Measurements from ENCODE around the gene CORO2A. TPM values are rescaled to one million over a fixed set of nuclear protein-coding genes. Genes with fewer than 3 reads are reported as not detected.
"Not testable (repeated sequence)": the region's sequence is repeated elsewhere in the genome, so short reads cannot be mapped to it uniquely, and the experiment has no call there.

Gene CORO2A
- total and polyA plus RNA-seq, 8 donors = 8.1 to 20.4 (median 9.3) TPM

DNA sequence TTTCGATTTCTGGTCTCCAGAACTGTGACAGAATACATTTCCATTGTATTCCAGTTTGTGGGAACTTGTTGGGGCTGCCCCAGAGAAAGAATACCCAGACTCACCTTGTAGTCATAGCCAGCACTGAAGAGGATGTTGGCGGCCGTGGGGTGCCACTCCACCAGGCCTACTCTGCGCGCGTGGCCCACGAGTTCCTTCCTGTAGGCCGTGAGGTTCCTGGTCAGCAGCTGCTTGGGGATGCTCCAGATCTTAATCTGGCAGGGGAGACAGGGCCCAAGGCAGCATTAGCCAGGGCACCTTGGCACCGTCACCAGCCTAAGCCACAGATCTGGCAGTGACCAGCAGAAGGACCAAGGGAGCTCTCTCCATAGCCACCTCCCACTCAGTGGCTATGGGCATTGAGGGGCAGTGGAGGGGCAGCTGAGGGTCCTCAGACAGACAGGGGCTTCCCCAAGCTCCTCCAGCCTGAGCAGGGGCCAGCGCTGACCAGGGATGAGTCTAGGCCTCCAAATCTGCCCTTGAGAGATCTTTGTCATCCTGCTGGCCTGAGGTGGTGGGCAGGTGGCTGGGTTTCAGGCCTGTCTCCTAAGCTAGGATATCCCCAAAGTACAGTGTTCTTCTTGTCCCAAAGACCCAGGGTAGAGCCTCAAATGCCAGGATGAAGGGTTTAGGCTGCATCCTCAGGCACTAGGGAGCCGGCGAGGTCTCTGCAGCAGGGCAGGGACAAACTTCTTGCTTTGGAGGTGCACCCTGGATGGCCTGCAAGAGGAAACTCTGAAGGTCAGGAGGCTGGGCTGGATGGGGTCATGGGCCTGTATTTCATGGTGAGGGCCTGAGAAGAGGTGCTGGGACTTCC lies 57.5 kb downstream of the CORO2A start:
- Histone ChIP-seq H3K9me3 (no peaks in the 10 kb centered on the region), H3K4me3 (no peak overlapping the region), H3K36me3 (peaks cover 0 to 45% of the 10 kb centered on the region in 2 donors), H3K27me3 (no peaks in the 10 kb centered on the region), H3K4me1 (peaks cover 3 to 7% of the 10 kb centered on the region in 2 donors), H3K27ac (no peak overlapping the region)
- no peak for TF ChIP-seq CTCF (IDR thresholded peaks at IDR 0.05)
- DNase-seq (no peak), ATAC-seq (no peak)
- intact Hi-C loops (cut with DNase I) = no loop called here

DNA sequence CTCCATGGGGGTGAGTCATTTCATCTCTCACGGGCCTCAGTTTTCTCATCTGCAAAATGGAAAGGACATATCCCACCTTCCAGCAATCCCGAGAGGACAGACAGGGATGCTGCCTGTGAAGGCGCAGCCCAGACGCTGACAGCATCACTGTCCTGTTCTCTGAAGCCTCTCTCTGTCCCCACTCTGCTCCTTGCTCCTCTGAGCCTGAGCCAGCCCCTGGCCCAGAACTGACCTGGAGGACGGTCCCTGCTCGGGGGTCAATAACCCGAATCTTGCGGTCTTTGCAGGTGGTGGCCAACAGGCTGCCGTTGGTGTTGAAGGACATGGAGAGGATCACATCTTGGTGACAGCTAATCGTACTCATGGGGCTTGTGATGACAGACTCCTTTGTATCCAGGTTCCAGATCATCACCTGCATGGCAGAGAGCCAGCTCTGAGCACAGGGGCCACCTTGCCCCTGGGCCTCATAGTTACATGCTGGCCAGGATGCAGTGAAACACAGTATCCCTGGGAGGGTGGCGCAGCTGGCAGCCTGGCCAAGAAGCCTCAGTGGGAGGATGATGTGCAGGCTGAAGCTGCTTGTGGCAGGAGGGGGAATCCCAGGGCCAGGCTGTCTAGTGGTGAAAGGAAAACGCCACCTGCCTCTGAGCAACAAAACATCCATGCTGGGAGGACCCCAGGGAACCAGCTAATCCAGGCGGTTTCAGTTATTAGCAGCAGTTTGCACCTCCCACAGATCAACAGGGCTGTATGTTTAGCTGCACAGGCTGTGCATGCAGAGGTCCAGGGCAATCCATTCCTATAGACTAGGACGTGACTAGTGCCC lies 59.4 kb downstream of the CORO2A start:
- ATAC-seq (no peak), DNase-seq (no peak)
- Histone ChIP-seq H3K4me3 (no peak overlapping the region), H3K27ac (no peak overlapping the region), H3K4me1 (peaks cover 3 to 19% of the 10 kb centered on the region in 2 donors), H3K27me3 (no peaks in the 10 kb centered on the region), H3K9me3 (no peaks in the 10 kb centered on the region), H3K36me3 (peaks cover 0 to 55% of the 10 kb centered on the region in 2 donors)
- no peak for TF ChIP-seq CTCF (IDR thresholded peaks at IDR 0.05)
- intact Hi-C loops (cut with DNase I) = no loop called here

GRCh38 chr9:98132158-98132557 lies 60.3 kb downstream of the CORO2A start:
- H3K27ac ChIP-seq = no peak overlapping the region
- H3K27me3 ChIP-seq = no peaks in the 10 kb centered on the region
- no peak for DNase-seq
- intact Hi-C loops (cut with DNase I) = no loop called here
- H3K36me3 ChIP-seq = peaks cover 0 to 59% of the 10 kb centered on the region in 2 donors
- no peaks in the 10 kb centered on the region for H3K9me3 ChIP-seq
- H3K4me1 ChIP-seq = peaks cover 0 to 21% of the 10 kb centered on the region in 2 donors
- no peak for ATAC-seq
- no peak for TF ChIP-seq CTCF (IDR thresholded peaks at IDR 0.05)
- no peak overlapping the region for H3K4me3 ChIP-seq

GRCh38 chr9:98130576-98131228 lies 61.7 kb downstream of the CORO2A start:
- Histone ChIP-seq H3K27ac (peak overlapping the region in 1 of 2 donors; percentile 73), H3K4me3 (no peak overlapping the region), H3K4me1 (peaks cover 0 to 21% of the 10 kb centered on the region in 2 donors), H3K27me3 (no peaks in the 10 kb centered on the region), H3K36me3 (peaks cover 0 to 73% of the 10 kb centered on the region in 2 donors), H3K9me3 (no peaks in the 10 kb centered on the region)
- intact Hi-C loops (cut with DNase I) = no loop called here
- no peak for ATAC-seq
- no peak for DNase-seq
- TF ChIP-seq CTCF (IDR thresholded peaks at IDR 0.05) = no peak

DNA sequence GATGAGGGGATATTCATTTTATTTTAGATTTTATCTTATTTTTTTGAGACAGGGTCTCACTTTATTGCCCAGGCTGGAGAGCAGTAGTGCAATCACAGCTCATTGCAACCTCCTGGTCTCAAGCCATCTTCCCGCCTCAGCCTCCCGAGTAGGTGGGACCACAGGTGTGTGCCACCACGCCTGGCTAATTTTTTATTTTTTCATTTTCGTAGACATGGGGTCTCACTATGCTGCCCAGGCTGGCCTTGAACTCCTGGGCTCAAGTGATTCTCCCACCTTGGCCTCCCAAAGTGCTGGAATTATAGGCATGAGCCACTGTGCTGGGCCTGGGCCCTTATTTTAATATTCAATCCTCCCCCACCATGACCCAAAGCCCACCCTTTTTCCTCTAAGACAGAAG lies 62.4 kb downstream of the CORO2A start:
- DNase-seq; ATAC-seq; H3K27me3 ChIP-seq; intact Hi-C loops (cut with DNase I); H3K4me3 ChIP-seq; H3K9me3 ChIP-seq: not testable (repeated sequence)
- Histone ChIP-seq H3K4me1 (peaks cover 0 to 21% of the 10 kb centered on the region in 2 donors), H3K36me3 (peaks cover 0 to 75% of the 10 kb centered on the region in 2 donors), H3K27ac (peak overlapping the region in 1 of 2 donors; percentile 73)
